ENCODE results near the gene TPM3. TPM values are rescaled to one million over a fixed set of nuclear protein-coding genes. Genes with fewer than 3 reads are reported as not detected.

The TPM3 gene
- total and polyA plus RNA-seq, 9 of the 15 experiments (the other 6 are each of a cell fraction or from before 2014, with no cell fraction given), result 202 to 604 (median 421) TPM

- 0 out of 4 replicates have a peak, but pooled peaks of 1 of the 2 experiments have one; percentile 13 for TF ChIP-seq ZNF318 (IDR thresholded peaks at IDR 0.05; ENCODE audit: borderline replicate concordance in 1 of 2, low read depth in 1 of 2)
- TF ChIP-seq VEZF1 (CRISPR knock-in tag; IDR thresholded peaks at IDR 0.05), result peak; percentile 96
- no peak for TF ChIP-seq ARID2 (IDR thresholded peaks at IDR 0.05)
- peak; percentile 22 for TF ChIP-seq TAF9B (IDR thresholded peaks at IDR 0.05; ENCODE audit: partially characterized antibody)
- no peak for TF ChIP-seq NKRF (IDR thresholded peaks at IDR 0.05; ENCODE audit: borderline replicate concordance)
- TF ChIP-seq ESRRB (CRISPR knock-in tag; IDR thresholded peaks at IDR 0.05; ENCODE audit: borderline replicate concordance), result 0 out of 2 replicates have a peak, but pooled peaks have one; percentile 41
- no peak for TF ChIP-seq CEBPZ (IDR thresholded peaks at IDR 0.05; ENCODE audit: borderline replicate concordance, low read depth, low read length)
- TF ChIP-seq E2F4 (CRISPR knock-in tag; IDR thresholded peaks at IDR 0.05; ENCODE audit: low read depth), result 0 out of 2 replicates have a peak, but pooled peaks have one; percentile 18
Observed at GRCh38 chr1:154221278-154222001, 29.5 kb upstream of the TPM3 start (continued).

Data from K562 (cell line).